ENCODE data around the gene KCNC1.

KCNC1 gene

DNA sequence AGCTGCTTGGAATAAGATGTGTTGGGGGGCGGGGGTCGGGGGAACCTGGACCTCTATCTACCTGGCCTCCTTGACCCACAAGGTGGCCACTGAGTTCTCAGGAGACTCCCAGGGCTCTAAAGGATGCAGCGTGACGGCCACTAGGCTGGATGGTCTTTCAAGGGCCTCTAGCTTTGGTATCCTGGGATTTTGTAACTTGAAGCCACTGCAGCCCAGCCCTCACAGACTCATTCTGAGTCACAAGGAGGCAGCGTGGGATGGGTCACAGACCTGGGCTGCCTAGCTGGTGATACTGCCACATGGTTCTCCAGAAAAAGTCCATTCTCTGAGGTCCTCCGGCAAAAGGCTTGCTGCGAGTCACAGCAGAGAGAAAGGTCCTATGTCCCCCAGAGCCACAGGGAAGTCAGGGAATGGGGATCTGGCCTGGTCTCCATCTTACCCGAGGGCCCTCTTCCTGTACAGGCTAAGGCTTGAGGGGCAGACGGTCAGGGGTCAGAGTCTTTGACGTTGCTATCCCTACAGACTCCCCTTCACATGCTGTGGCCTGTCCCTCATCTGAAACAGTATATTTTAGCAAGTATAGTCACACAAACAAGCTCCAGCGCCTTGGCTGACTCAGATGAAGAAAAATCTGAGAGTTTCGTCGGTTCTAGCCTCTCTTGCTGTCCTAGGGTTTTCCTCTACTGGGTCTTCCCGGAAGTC is 52.4 kb downstream of the KCNC1 start:
- Histone ChIP-seq H3K4me1 (ENCODE audit: insufficient read depth, low read length, poor library complexity, severe bottlenecking) (no peaks in the 10 kb centered on the region), H3F3A (ENCODE audit: low read depth) (no peaks in the 10 kb centered on the region), H3K27me3 (ENCODE audit: insufficient read depth, low read length, poor library complexity, severe bottlenecking) (no peaks in the 10 kb centered on the region), H3K9ac (ENCODE audit: low read depth, low read length, poor library complexity, severe bottlenecking) (no peak overlapping the region), H3K9me3 (ENCODE audit: insufficient read depth, low read depth, low read length) (no peaks in the 10 kb centered on the region), H3K79me2 (ENCODE audit: insufficient read depth, low read length) (no peaks in the 10 kb centered on the region), H3K4me2 (ENCODE audit: low read depth, low read length, poor library complexity, severe bottlenecking) (no peak overlapping the region), H4K20me1 (ENCODE audit: insufficient read depth, low read length, poor library complexity, severe bottlenecking) (no peaks in the 10 kb centered on the region), H2AFZ (ENCODE audit: low read length) (no peak overlapping the region), H3K36me3 (ENCODE audit: insufficient read depth, low read length) (no peaks in the 10 kb centered on the region), H3K4me3 (ENCODE audit: low read length, poor library complexity, severe bottlenecking) (no peak overlapping the region), H3K9me2 (replicated peaks; ENCODE audit: low read depth, low read length) (no peaks in the 10 kb centered on the region)
- TF ChIP-seq, protein P1, sequence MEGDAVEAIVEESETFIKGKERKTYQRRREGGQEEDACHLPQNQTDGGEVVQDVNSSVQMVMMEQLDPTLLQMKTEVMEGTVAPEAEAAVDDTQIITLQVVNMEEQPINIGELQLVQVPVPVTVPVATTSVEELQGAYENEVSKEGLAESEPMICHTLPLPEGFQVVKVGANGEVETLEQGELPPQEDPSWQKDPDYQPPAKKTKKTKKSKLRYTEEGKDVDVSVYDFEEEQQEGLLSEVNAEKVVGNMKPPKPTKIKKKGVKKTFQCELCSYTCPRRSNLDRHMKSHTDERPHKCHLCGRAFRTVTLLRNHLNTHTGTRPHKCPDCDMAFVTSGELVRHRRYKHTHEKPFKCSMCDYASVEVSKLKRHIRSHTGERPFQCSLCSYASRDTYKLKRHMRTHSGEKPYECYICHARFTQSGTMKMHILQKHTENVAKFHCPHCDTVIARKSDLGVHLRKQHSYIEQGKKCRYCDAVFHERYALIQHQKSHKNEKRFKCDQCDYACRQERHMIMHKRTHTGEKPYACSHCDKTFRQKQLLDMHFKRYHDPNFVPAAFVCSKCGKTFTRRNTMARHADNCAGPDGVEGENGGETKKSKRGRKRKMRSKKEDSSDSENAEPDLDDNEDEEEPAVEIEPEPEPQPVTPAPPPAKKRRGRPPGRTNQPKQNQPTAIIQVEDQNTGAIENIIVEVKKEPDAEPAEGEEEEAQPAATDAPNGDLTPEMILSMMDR (conservative IDR thresholded peaks at IDR 0.05; ENCODE audit: low read length): no peak
- no peak for TF ChIP-seq EZH2phosphoT487 (IDR thresholded peaks at IDR 0.05; ENCODE audit: borderline replicate concordance)

DNA sequence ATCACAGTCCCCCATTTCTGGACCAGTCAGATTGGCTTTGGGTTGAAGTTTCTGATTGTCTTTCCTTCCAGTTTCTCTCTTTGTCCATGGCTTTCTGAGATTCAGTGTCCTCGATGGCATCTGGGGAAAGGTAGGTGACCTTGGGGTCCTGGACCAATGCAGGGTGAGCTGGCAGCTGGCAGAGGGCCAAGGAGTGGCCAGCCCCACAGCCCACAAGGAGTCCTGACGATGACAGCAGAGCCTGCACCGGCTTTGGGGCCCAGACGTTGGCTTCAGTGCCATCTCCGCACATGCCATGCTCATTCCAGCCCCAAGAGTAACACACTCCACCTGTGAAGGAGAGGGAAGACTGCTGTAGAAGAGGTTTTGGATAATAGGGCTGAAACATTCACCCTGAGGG is 53.5 kb downstream of the KCNC1 start:
- no peak overlapping the region for H3K9ac ChIP-seq (ENCODE audit: low read depth, low read length, poor library complexity, severe bottlenecking)
- no peak overlapping the region for H3K4me2 ChIP-seq (ENCODE audit: low read depth, low read length, poor library complexity, severe bottlenecking)
- TF ChIP-seq EZH2phosphoT487 (IDR thresholded peaks at IDR 0.05; ENCODE audit: borderline replicate concordance): no peak
- TF ChIP-seq, protein P1 (conservative IDR thresholded peaks at IDR 0.05; ENCODE audit: low read length): no peak
- H4K20me1 ChIP-seq (ENCODE audit: insufficient read depth, low read length, poor library complexity, severe bottlenecking): no peaks in the 10 kb centered on the region
- H3K9me2 ChIP-seq (replicated peaks; ENCODE audit: low read depth, low read length): no peaks in the 10 kb centered on the region
- H2AFZ ChIP-seq (ENCODE audit: low read length): no peak overlapping the region
- no peaks in the 10 kb centered on the region for H3K27me3 ChIP-seq (ENCODE audit: insufficient read depth, low read length, poor library complexity, severe bottlenecking)
- no peaks in the 10 kb centered on the region for H3K36me3 ChIP-seq (ENCODE audit: insufficient read depth, low read length)
- H3K4me3 ChIP-seq (ENCODE audit: low read length, poor library complexity, severe bottlenecking): no peak overlapping the region
- no peaks in the 10 kb centered on the region for H3K79me2 ChIP-seq (ENCODE audit: insufficient read depth, low read length)
- H3K9me3 ChIP-seq (ENCODE audit: insufficient read depth, low read depth, low read length): no peaks in the 10 kb centered on the region
- H3K4me1 ChIP-seq (ENCODE audit: insufficient read depth, low read length, poor library complexity, severe bottlenecking): no peaks in the 10 kb centered on the region
- H3F3A ChIP-seq (ENCODE audit: low read depth): no peaks in the 10 kb centered on the region

DNA sequence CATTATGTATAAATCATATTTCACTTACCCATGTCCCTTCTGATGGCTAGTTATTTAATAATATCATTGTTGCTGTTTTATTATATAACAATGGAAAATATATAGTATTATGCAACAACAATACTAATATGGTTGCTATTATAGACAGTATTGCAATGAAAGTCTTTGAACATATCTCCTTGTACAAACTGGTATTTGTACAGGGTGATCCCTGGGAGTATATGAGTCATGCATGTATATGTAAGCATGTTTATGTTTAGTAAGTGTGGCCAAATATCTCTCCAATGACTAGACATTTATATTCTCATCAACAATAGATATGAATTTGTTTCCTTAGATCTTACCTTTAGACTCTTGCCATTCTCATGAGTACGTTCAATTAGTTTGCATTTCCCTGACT is 55.9 kb downstream of the KCNC1 start:
- Histone ChIP-seq H3K4me2 (ENCODE audit: low read depth, low read length, poor library complexity, severe bottlenecking) (no peak overlapping the region), H3K4me3 (ENCODE audit: low read length, poor library complexity, severe bottlenecking) (no peak overlapping the region), H3K79me2 (ENCODE audit: insufficient read depth, low read length) (no peaks in the 10 kb centered on the region), H4K20me1 (ENCODE audit: insufficient read depth, low read length, poor library complexity, severe bottlenecking) (no peaks in the 10 kb centered on the region), H3F3A (ENCODE audit: low read depth) (no peaks in the 10 kb centered on the region), H3K9me3 (ENCODE audit: insufficient read depth, low read depth, low read length) (no peaks in the 10 kb centered on the region), H3K9ac (ENCODE audit: low read depth, low read length, poor library complexity, severe bottlenecking) (no peak overlapping the region), H2AFZ (ENCODE audit: low read length) (no peak overlapping the region), H3K27me3 (ENCODE audit: insufficient read depth, low read length, poor library complexity, severe bottlenecking) (no peaks in the 10 kb centered on the region), H3K4me1 (ENCODE audit: insufficient read depth, low read length, poor library complexity, severe bottlenecking) (no peaks in the 10 kb centered on the region), H3K36me3 (ENCODE audit: insufficient read depth, low read length) (no peaks in the 10 kb centered on the region), H3K9me2 (replicated peaks; ENCODE audit: low read depth, low read length) (no peaks in the 10 kb centered on the region)
- no peak for TF ChIP-seq EZH2phosphoT487 (IDR thresholded peaks at IDR 0.05; ENCODE audit: borderline replicate concordance)
- TF ChIP-seq, protein P1 (conservative IDR thresholded peaks at IDR 0.05; ENCODE audit: low read length): no peak

Data from Loucy (cell line).